Fibroblast of lung (primary cell): Measurements from ENCODE around the gene CASQ2. TPM values are rescaled to one million over a fixed set of nuclear protein-coding genes. Genes with fewer than 3 reads are reported as not detected.

ENCODE experiments used
- DNase-seq, 2 donors: peaks; one replicate each; pipeline versions ENCODE4 v3.0.0 to v3.0.0-alpha.2; 2010; ENCODE audit warnings: low read depth in 2 of 2
- H2AFZ ChIP-seq: 2 replicates; pipeline ENCODE4 v1.5.1; 2012; ENCODE audit warnings: low read length, control low read depth, inconsistent platforms
- H3K27ac ChIP-seq: 2 replicates; pipeline ENCODE4 v1.5.1; 2011; ENCODE audit warnings: low read length, control low read depth; ENCODE audit not compliant: insufficient read depth
- H3K27me3 ChIP-seq: 2 replicates; pipeline ENCODE4 v1.5.1; 2011; ENCODE audit warnings: mild to moderate bottlenecking, low read length; ENCODE audit not compliant: control insufficient read depth, insufficient read depth
- H3K36me3 ChIP-seq: 2 replicates; pipeline ENCODE4 v1.5.1; 2011; ENCODE audit warnings: low read length; ENCODE audit not compliant: control insufficient read depth, insufficient read depth
- H3K4me1 ChIP-seq: 2 replicates; pipeline ENCODE4 v1.5.1; 2011; ENCODE audit warnings: low read length; ENCODE audit not compliant: control insufficient read depth, insufficient read depth; ENCODE audit errors: extremely low read depth
- H3K4me2 ChIP-seq: 2 replicates; pipeline ENCODE4 v1.5.1; 2011; ENCODE audit warnings: low read length, control low read depth; ENCODE audit not compliant: insufficient read depth; ENCODE audit errors: extremely low read depth
- H3K4me3 ChIP-seq, 4 experiments: fragments of 200-600 bp in 1 of 4; sonication (generic) in 1 of 4; replicated peaks in 1 of 4; 2 replicates each; pipeline ENCODE4 v1.5.1; 2011 to 2016; ENCODE audit warnings: low read length in 4 of 4, low read depth in 3 of 4, mild to moderate bottlenecking in 3 of 4, control low read depth in 2 of 4, inconsistent platforms in 1 of 4, mixed read lengths in 1 of 4; ENCODE audit not compliant: insufficient read depth in 1 of 4; ENCODE audit errors: control extremely low read depth in 1 of 4
- H3K79me2 ChIP-seq: 2 replicates; pipeline ENCODE4 v1.5.1; 2012; ENCODE audit warnings: mild to moderate bottlenecking, low read length, inconsistent platforms; ENCODE audit not compliant: control insufficient read depth, insufficient read depth
- H3K9ac ChIP-seq: 2 replicates; pipeline ENCODE4 v1.5.1; 2011; ENCODE audit warnings: mild to moderate bottlenecking, low read length, control low read depth; ENCODE audit not compliant: insufficient read depth
- H3K9me3 ChIP-seq: 2 replicates; pipeline ENCODE4 v1.5.1; 2012; ENCODE audit warnings: low read depth, low read length; ENCODE audit not compliant: control insufficient read depth, insufficient read depth
- H4K20me1 ChIP-seq: 2 replicates; pipeline ENCODE4 v1.5.1; 2011; ENCODE audit warnings: low read length; ENCODE audit not compliant: control insufficient read depth, insufficient read depth; ENCODE audit errors: extremely low read depth
- CTCF ChIP-seq, 2 donors: IDR thresholded peaks in 1 of 2; conservative IDR thresholded peaks in 1 of 2; 1 replicate in 1 of 2; 2 replicates in 1 of 2; pipeline ENCODE4 v1.5.1; 2011 to 2012; ENCODE audit warnings: low read length in 2 of 2, control low read depth in 1 of 2, inconsistent platforms in 1 of 2, low read depth in 1 of 2, mild to moderate bottlenecking in 1 of 2
- EZH2 ChIP-seq: IDR thresholded peaks from 2 replicates; pipeline ENCODE4 v1.5.1; 2012; ENCODE audit warnings: low read length, control low read depth, mild to moderate bottlenecking; ENCODE audit errors: missing control alignments
- polyA plus RNA-seq, 2 donors: library from polyadenylated mRNA; depleted of rRNA in 1 of 2; stranded (reverse) in 1 of 2; unstranded in 1 of 2; fragments of >200 nt; gene quantifications; 2 replicates each; pipeline ENCODE4 v1.2.1, GENCODE V29; 2011 to 2012; ENCODE audit warnings: missing spikeins in 1 of 2
- total RNA-seq: library from RNA; depleted of rRNA; stranded (reverse); fragments of >200 nt; gene quantifications from 2 replicates; pipeline ENCODE4 v1.2.1, GENCODE V29; 2014

The CASQ2 gene
- total and polyA plus RNA-seq, 2 donors (not counting 1 experiment from before 2014, with no cell fraction given) = 0.03 TPM; not detected in 1

- TF ChIP-seq EZH2 (no peak), CTCF (conservative IDR thresholded peaks at IDR 0.05 in 1 of 2, IDR thresholded peaks at IDR 0.05 in 1 of 2; ENCODE audit: low read depth in 1 of 2, low read length in 2 of 2) (peak; percentile 79 to 82)
- no peaks in the 10 kb centered on the region for H3K36me3 ChIP-seq
- H3K9ac ChIP-seq = no peak overlapping the region
- H2AFZ ChIP-seq = peak overlapping the region; percentile 39
- H3K27me3 ChIP-seq = peaks cover 10% of the 10 kb centered on the region
- no peaks in the 10 kb centered on the region for H4K20me1 ChIP-seq
- H3K4me3 ChIP-seq = no peak overlapping the region
- no peaks in the 10 kb centered on the region for H3K79me2 ChIP-seq
- no peaks in the 10 kb centered on the region for H3K4me1 ChIP-seq
- peak overlapping the region; percentile 40 for H3K4me2 ChIP-seq
- H3K27ac ChIP-seq = no peak overlapping the region
- peak; percentile 83 to 87 for DNase-seq
- no peaks in the 10 kb centered on the region for H3K9me3 ChIP-seq
Measured at GRCh38 chr1:115771847-115772457, 3.4 kb upstream of the CASQ2 start.

- H3K27me3 ChIP-seq = peaks cover 10% of the 10 kb centered on the region
- no peaks in the 10 kb centered on the region for H3K9me3 ChIP-seq
- H3K4me3 ChIP-seq = no peak overlapping the region
- no peak overlapping the region for H3K27ac ChIP-seq
- no peaks in the 10 kb centered on the region for H3K36me3 ChIP-seq
- peak overlapping the region; percentile 40 for H3K4me2 ChIP-seq
- no peak overlapping the region for H3K9ac ChIP-seq
- no peaks in the 10 kb centered on the region for H3K4me1 ChIP-seq
- peak in 1 of 2 donors; percentile 20 for DNase-seq
- TF ChIP-seq CTCF (conservative IDR thresholded peaks at IDR 0.05 in 1 of 2, IDR thresholded peaks at IDR 0.05 in 1 of 2; ENCODE audit: low read depth in 1 of 2, low read length in 2 of 2) (no peak), EZH2 (no peak)
- H4K20me1 ChIP-seq = no peaks in the 10 kb centered on the region
- H3K79me2 ChIP-seq = no peaks in the 10 kb centered on the region
- H2AFZ ChIP-seq = peak overlapping the region; percentile 39
Measured at GRCh38 chr1:115771094-115771846, 2.8 kb upstream of the CASQ2 start.

GRCh38 chr1:115767403-115767802 lies 1.1 kb downstream of the CASQ2 start:
- TF ChIP-seq CTCF (conservative IDR thresholded peaks at IDR 0.05 in 1 of 2, IDR thresholded peaks at IDR 0.05 in 1 of 2; ENCODE audit: low read depth in 1 of 2, low read length in 2 of 2) (no peak), EZH2 (no peak)
- no peaks in the 10 kb centered on the region for H4K20me1 ChIP-seq
- H3K9me3 ChIP-seq = no peaks in the 10 kb centered on the region
- H3K27me3 ChIP-seq = peaks cover 10% of the 10 kb centered on the region
- H3K4me3 ChIP-seq = no peak overlapping the region
- H3K4me1 ChIP-seq = no peaks in the 10 kb centered on the region
- no peaks in the 10 kb centered on the region for H3K79me2 ChIP-seq
- no peak overlapping the region for H3K27ac ChIP-seq
- H3K4me2 ChIP-seq = no peak overlapping the region
- H3K9ac ChIP-seq = no peak overlapping the region
- H2AFZ ChIP-seq = no peak overlapping the region
- no peaks in the 10 kb centered on the region for H3K36me3 ChIP-seq
- DNase-seq = no peak
